ENCODE data around the gene EIF3A. TPM values are rescaled to one million over a fixed set of nuclear protein-coding genes. Genes with fewer than 3 reads are reported as not detected.

EIF3A gene
- total and polyA plus RNA-seq, 9 of the 15 experiments (the other 6 are each of a cell fraction or from before 2014, with no cell fraction given) = 19.6 to 163 (median 102) TPM

DNA sequence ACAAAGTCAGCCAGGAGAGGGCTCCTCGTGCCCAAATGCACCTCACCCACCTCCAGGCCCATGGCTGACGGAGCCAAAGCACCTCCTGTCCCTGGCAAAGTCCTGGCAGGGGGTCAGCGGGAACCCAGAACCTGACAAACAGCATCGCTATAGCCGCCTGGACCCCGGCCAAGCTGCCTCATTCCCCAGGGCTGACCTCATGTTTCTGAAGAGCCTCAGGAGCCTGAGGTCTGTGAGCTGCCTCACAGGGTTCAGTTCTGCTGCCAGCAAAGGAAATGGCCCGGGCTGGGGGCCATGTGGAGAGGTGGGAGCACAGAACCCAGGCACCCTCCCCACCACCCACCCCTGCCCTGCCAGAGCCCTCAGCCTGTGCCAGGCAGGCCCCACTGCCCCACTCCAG is 55.3 kb downstream of the EIF3A start:
- no peak overlapping the region for H3K4me3 ChIP-seq
- in situ Hi-C loops (cut with MboI) = no loop called here
- H2AFZ ChIP-seq (ENCODE audit: low read depth, low read length) = no peak overlapping the region
- intact Hi-C loops (cut with micrococcal nuclease) = no loop called here
- DNase-seq (ENCODE audit: extremely low read depth in 1 of 4, low spot score in 3 of 4) (no peak), ATAC-seq (no peak), FAIRE-seq (no peak)
- no peak overlapping the region for H3K27ac ChIP-seq (ENCODE audit: extremely low read depth, low read depth, low read length)
- no peaks in the 10 kb centered on the region for H3K79me2 ChIP-seq (ENCODE audit: control insufficient read depth, insufficient read depth, low read length)
- TF ChIP-seq SAP30 (IDR thresholded peaks at IDR 0.05; ENCODE audit: borderline replicate concordance, insufficient read depth, low read depth, low read length, poor library complexity, severe bottlenecking) (no peak), KLF6 (CRISPR knock-in tag; IDR thresholded peaks at IDR 0.05; ENCODE audit: borderline replicate concordance) (no peak), NR2C2 (CRISPR knock-in tag; IDR thresholded peaks at IDR 0.05) (no peak), NR2C2 (tag; IDR thresholded peaks at IDR 0.05) (no peak), MYBL2 (IDR thresholded peaks at IDR 0.05; ENCODE audit: low read depth) (no peak), MYBL2 (CRISPR knock-in tag; IDR thresholded peaks at IDR 0.05; ENCODE audit: borderline replicate concordance) (no peak), RBM39 (optimal IDR thresholded peaks at IDR 0.05; ENCODE audit: low read depth, low read length) (no peak), RCOR1 (IDR thresholded peaks at IDR 0.05; ENCODE audit: borderline replicate concordance in 1 of 2, low read depth in 2 of 2, low read length in 2 of 2) (no peak), KAT2B (IDR thresholded peaks at IDR 0.05; ENCODE audit: low read depth, low read length) (no peak), ZKSCAN8 (CRISPR knock-in tag; IDR thresholded peaks at IDR 0.05) (no peak), ZNF384 (IDR thresholded peaks at IDR 0.05; ENCODE audit: low read depth, low read length) (no peak), ZNF23 (CRISPR knock-in tag; IDR thresholded peaks at IDR 0.05) (no peak)
- H3K27me3 ChIP-seq (ENCODE audit: control insufficient read depth in 2 of 2, insufficient read depth in 2 of 2, low read length in 2 of 2) = peaks cover 20 to 52% of the 10 kb centered on the region in 2 experiments
- CTCF ChIA-PET (ENCODE audit: low intra/inter-chr PET ratio) = no interaction called here
- no peaks in the 10 kb centered on the region for H3K9me3 ChIP-seq (replicated peaks; ENCODE audit: control insufficient read depth, insufficient read depth, low read depth, low read length)
- 10% methylated on average over 2 of the region's 7 CpGs for WGBS (ENCODE audit: insufficient coverage, low coverage, missing lambda C conversion rate)
- H3K9ac ChIP-seq (ENCODE audit: insufficient read depth in 1 of 2, low read depth in 2 of 2, low read length in 2 of 2) = no peak overlapping the region
- peaks cover 0 to 20% of the 10 kb centered on the region in 2 experiments; a peak in 2 of 5 replicates for H3K4me1 ChIP-seq (replicated peaks in 1 of 2; ENCODE audit: control insufficient read depth in 2 of 2, insufficient read depth in 2 of 2, low read length in 2 of 2)
- no peak overlapping the region for H3K4me2 ChIP-seq (ENCODE audit: insufficient read depth, low read length)
- POLR2A ChIA-PET = interaction anchor here (1.1 kb wide), 1 partner anchor 48 kb away, joined by 3 read pairs; no protein-coding TSS in a partner anchor
- H3K36me3 ChIP-seq (ENCODE audit: control insufficient read depth, insufficient read depth, low read length) = no peaks in the 10 kb centered on the region
- H4K20me1 ChIP-seq (replicated peaks; ENCODE audit: control insufficient read depth, insufficient read depth, low read length) = peaks cover 5% of the 10 kb centered on the region; the same call in 1 of the 2 replicates
- no peaks in the 10 kb centered on the region for H3K9me1 ChIP-seq (ENCODE audit: control insufficient read depth, insufficient read depth, low read length)
- no TSS peak for BruUV-seq (replicated peaks)

All from K562 (cell line).